ENCODE data around the gene PRDM2. TPM values are rescaled to one million over a fixed set of nuclear protein-coding genes. Genes with fewer than 3 reads are reported as not detected.

The PRDM2 gene
- total RNA-seq, 4 donors from 2014 or later: 34.7 to 70.1 (median 53.0) TPM

- Histone ChIP-seq H3K9me3 (no peaks in the 10 kb centered on the region), H3K27me3 (no peaks in the 10 kb centered on the region), H3K4me3 (no peak overlapping the region), H3K27ac (no peak overlapping the region), H3K36me3 (no peaks in the 10 kb centered on the region), H3K4me1 (no peaks in the 10 kb centered on the region)
- DNase-seq: no peak
- TF ChIP-seq, protein P1, sequence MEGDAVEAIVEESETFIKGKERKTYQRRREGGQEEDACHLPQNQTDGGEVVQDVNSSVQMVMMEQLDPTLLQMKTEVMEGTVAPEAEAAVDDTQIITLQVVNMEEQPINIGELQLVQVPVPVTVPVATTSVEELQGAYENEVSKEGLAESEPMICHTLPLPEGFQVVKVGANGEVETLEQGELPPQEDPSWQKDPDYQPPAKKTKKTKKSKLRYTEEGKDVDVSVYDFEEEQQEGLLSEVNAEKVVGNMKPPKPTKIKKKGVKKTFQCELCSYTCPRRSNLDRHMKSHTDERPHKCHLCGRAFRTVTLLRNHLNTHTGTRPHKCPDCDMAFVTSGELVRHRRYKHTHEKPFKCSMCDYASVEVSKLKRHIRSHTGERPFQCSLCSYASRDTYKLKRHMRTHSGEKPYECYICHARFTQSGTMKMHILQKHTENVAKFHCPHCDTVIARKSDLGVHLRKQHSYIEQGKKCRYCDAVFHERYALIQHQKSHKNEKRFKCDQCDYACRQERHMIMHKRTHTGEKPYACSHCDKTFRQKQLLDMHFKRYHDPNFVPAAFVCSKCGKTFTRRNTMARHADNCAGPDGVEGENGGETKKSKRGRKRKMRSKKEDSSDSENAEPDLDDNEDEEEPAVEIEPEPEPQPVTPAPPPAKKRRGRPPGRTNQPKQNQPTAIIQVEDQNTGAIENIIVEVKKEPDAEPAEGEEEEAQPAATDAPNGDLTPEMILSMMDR (IDR thresholded peaks at IDR 0.05): no peak
- TF ChIP-seq POLR2A (IDR thresholded peaks at IDR 0.05): no peak
Observed at GRCh38 chr1:13838236-13838635, 138.2 kb downstream of the PRDM2 start.

DNA sequence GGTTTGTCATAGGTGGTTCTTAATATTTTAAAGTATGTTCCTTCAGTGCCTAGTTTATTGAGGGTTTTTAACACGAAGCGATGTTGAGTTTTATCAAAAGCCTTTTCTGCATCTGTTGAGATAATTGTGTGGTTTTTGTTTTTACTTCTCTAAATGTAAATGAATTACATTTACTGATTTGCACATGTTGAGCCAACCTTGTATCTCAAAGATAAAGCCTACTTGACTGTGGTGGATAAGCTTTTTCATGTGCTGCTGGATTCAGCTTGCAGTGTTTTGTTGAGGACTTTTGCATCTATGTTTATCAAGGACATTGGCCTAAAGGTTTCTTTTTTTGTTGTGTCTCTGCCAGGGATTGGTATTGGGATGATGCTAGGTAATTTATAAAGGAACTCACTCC lies 142.5 kb downstream of the PRDM2 start:
- no peak overlapping the region for H3K27ac ChIP-seq
- no peaks in the 10 kb centered on the region for H3K36me3 ChIP-seq
- no peak for DNase-seq
- H3K4me3 ChIP-seq: no peak overlapping the region
- TF ChIP-seq POLR2A (IDR thresholded peaks at IDR 0.05): no peak
- TF ChIP-seq, protein P1 (IDR thresholded peaks at IDR 0.05): no peak
- no peaks in the 10 kb centered on the region for H3K4me1 ChIP-seq
- no peaks in the 10 kb centered on the region for H3K27me3 ChIP-seq
- no peaks in the 10 kb centered on the region for H3K9me3 ChIP-seq

- H3K4me3 ChIP-seq: no peak overlapping the region
- no peak for DNase-seq
- no peaks in the 10 kb centered on the region for H3K36me3 ChIP-seq
- H3K27ac ChIP-seq: no peak overlapping the region
- H3K9me3 ChIP-seq: peaks cover 0 to 9% (median 0%) of the 10 kb centered on the region in 4 donors
- no peak for TF ChIP-seq POLR2A (IDR thresholded peaks at IDR 0.05)
- TF ChIP-seq, protein P1 (IDR thresholded peaks at IDR 0.05): no peak
- H3K4me1 ChIP-seq: no peaks in the 10 kb centered on the region
- no peaks in the 10 kb centered on the region for H3K27me3 ChIP-seq
Observed at GRCh38 chr1:13851726-13852125, 151.7 kb downstream of the PRDM2 start.

- peaks cover 0 to 9% (median 0%) of the 10 kb centered on the region in 4 donors for H3K9me3 ChIP-seq
Observed at GRCh38 chr1:13855554-13855953, 155.6 kb downstream of the PRDM2 start.

GRCh38 chr1:13860031-13860430 lies 160.0 kb downstream of the PRDM2 start:
- DNase-seq: peak in 1 of 3 donors; percentile 52
- H3K27me3 ChIP-seq: no peaks in the 10 kb centered on the region
- no peak overlapping the region for H3K4me3 ChIP-seq
- H3K9me3 ChIP-seq: peaks cover 0 to 9% (median 0%) of the 10 kb centered on the region in 4 donors
- H3K36me3 ChIP-seq: no peaks in the 10 kb centered on the region
- TF ChIP-seq POLR2A (IDR thresholded peaks at IDR 0.05): no peak
- TF ChIP-seq, protein P1 (IDR thresholded peaks at IDR 0.05): no peak
- H3K27ac ChIP-seq: no peak overlapping the region
- H3K4me1 ChIP-seq: no peaks in the 10 kb centered on the region

More at GRCh38 chr1:13855554-13855953, 155.6 kb downstream of the PRDM2 start:
- Histone ChIP-seq H3K27ac (no peak overlapping the region), H3K4me3 (no peak overlapping the region), H3K4me1 (no peaks in the 10 kb centered on the region), H3K36me3 (no peaks in the 10 kb centered on the region), H3K27me3 (no peaks in the 10 kb centered on the region)
- DNase-seq: no peak
- TF ChIP-seq, protein P1 (IDR thresholded peaks at IDR 0.05): no peak
- TF ChIP-seq POLR2A (IDR thresholded peaks at IDR 0.05): no peak

DNA sequence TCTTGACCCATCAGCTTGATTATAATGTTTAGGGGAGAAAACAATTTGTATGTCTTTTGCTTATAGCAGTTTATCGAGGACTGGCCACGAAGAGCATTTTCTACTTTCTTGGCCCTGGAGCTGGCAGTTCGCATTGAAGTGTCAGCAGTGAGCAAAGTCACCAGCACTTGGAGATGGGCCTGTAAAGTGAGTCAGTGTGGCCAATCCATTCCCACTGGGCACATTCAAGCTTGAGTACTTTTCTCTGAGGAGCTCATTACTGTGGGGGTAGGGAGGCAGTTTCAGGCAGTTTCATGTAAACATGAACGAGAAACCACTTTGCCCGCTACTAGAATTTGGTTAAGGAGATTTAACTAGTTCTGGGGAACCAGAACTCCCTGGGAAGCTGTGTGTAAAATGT lies 164.8 kb downstream of the PRDM2 start:
- Histone ChIP-seq H3K9me3 (no peaks in the 10 kb centered on the region), H3K27me3 (no peaks in the 10 kb centered on the region), H3K4me1 (no peaks in the 10 kb centered on the region), H3K27ac (no peak overlapping the region), H3K4me3 (no peak overlapping the region), H3K36me3 (no peaks in the 10 kb centered on the region)
- no peak for DNase-seq
- TF ChIP-seq, protein P1 (IDR thresholded peaks at IDR 0.05): no peak
- no peak for TF ChIP-seq POLR2A (IDR thresholded peaks at IDR 0.05)

All from Peyer's patch (tissue), 4 donors.